Measurements from ENCODE around the gene E2F1.

DNA sequence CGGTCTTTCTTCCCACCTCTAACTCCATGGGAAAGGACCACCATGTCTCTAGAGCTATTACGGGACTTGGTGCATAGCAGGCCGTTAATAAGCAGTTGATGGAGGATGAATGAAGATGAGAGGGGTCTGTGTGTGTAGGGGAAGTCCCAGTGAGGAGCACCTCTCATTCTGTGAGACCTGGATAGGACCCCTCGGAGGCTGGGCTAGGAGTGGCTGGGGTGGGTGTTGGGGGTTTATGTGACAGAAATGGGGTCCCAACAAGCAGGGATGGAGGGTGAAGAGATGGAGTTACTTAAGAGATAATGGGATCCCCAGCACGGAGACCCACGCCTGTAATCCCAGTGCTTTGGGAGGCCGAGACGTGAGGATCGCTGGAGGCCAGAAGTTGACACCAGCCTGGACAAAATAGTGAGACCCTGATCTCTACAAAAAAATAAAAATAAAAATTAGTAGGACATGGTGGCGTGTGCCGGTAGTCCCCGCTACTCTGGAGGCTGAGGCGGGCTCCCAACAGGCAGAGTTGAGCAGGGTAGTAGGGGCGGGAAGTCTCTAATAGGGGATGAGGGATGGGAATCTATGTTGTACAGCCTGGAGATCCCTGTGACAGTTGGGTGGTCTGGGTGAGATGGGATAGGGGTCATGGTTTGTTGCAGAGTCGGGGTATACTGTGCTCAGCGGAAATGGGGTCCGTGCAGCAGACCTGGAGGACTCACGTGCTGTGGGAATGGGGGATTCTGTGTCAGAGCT is 44.9 kb upstream of the E2F1 start:
- TF ChIP-seq, protein P1, sequence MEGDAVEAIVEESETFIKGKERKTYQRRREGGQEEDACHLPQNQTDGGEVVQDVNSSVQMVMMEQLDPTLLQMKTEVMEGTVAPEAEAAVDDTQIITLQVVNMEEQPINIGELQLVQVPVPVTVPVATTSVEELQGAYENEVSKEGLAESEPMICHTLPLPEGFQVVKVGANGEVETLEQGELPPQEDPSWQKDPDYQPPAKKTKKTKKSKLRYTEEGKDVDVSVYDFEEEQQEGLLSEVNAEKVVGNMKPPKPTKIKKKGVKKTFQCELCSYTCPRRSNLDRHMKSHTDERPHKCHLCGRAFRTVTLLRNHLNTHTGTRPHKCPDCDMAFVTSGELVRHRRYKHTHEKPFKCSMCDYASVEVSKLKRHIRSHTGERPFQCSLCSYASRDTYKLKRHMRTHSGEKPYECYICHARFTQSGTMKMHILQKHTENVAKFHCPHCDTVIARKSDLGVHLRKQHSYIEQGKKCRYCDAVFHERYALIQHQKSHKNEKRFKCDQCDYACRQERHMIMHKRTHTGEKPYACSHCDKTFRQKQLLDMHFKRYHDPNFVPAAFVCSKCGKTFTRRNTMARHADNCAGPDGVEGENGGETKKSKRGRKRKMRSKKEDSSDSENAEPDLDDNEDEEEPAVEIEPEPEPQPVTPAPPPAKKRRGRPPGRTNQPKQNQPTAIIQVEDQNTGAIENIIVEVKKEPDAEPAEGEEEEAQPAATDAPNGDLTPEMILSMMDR (IDR thresholded peaks at IDR 0.05) = no peak
- TF ChIP-seq EP300 (IDR thresholded peaks at IDR 0.05) (no peak), POLR2A (IDR thresholded peaks at IDR 0.05; ENCODE audit: low read depth) (no peak)

All from esophagus muscularis mucosa (tissue), 4 donors.